PC-3 (cell line): ENCODE measurements around the gene CEP70.

Experiments used
- CTCF ChIP-seq: fragments of 300-600 bp; sonication (generic); conservative IDR thresholded peaks from 2 replicates; pipeline ENCODE4 v1.5.1; 2017; ENCODE audit warnings: antibody characterized with exemption, low read depth, mild to moderate bottlenecking, low read length
- EZH2 ChIP-seq: fragments of 300-600 bp; sonication (generic); IDR thresholded peaks from one replicate; pipeline ENCODE4 v1.6.1; 2017; ENCODE audit warnings: antibody characterized with exemption, mild to moderate bottlenecking, low read length; ENCODE audit not compliant: unreplicated experiment
- EZH2phosphoT487 ChIP-seq: fragments of 300-600 bp; sonication (generic); IDR thresholded peaks from 2 replicates; pipeline ENCODE4 v1.6.1; 2018; ENCODE audit warnings: mild to moderate bottlenecking, antibody characterized with exemption, low read length, borderline replicate concordance

GRCh38 chr3:138598534-138598933 lies 4.5 kb upstream of the CEP70 start:
- TF ChIP-seq CTCF (no peak), EZH2 (no peak), EZH2phosphoT487 (no peak)
